Measurements from ENCODE around the gene COPS8.

COPS8 gene

GRCh38 chr2:237085248-237086221 is at the start of gene COPS8:
Gene COPS8 (plus strand): TSS chr2:237085889. CDS start chr2:237085965, 76 bp downstream.
- peak; percentile 61 to 97 (median 90) for DNase-seq

DNA sequence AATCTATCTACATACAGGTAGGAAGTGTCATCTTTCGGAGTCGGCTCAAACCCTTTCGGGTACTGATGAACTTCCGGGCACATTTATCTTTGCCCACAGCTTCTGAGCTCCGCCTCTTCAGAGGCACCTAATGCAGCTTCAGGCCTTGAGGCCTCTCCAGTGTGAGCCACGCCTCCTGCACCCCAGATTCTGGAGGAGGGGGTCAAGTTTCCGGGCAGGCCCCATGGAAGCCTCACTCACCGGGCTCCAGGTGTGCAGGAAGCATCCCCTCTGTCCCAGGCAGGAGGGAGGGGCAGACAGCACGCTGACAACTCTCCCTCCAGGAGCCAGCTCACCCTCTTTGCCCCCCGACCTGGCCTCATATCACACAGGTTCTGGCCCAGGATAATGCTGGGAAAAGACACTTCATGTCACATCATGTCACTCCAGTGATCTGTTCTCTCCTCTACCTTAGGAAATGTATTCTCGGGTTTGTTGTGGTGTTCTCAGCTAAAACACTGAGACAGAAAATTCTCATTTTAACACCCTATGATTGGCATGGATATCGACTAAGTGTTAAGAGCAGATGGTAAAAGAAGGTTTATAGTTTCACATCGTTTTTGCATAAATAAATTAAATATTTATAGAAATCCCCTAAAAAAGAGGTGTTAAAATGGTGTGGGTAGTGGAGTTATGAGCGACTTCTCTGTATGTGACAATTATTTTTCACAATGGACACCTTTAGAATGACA is 46.2 kb upstream of the COPS8 start:
- DNase-seq, result no peak

- peak in 1 of 56 donors; percentile 6 for DNase-seq
Observed at GRCh38 chr2:237041231-237041630, 44.5 kb upstream of the COPS8 start.

- DNase-seq, result no peak
Observed at GRCh38 chr2:237042101-237042500, 43.6 kb upstream of the COPS8 start.

DNA sequence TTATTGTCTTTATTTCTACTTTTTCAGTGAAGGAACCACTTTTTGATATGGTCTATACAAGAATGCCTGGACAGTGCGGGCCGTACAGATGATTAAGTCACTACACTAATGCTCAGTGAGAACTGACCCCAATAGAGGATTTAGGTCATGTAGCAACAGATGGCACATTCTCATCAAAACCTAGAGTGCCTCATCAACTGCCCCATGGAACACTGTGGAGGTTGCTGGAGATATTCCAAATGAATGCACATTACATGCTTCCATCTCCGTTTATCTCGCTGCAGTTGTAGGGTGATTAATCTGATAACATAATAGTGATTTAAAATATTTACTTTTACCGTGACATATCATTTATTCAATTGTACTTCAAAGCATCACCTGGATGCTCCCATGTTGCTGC is 41.8 kb upstream of the COPS8 start:
- no peak for DNase-seq

DNA sequence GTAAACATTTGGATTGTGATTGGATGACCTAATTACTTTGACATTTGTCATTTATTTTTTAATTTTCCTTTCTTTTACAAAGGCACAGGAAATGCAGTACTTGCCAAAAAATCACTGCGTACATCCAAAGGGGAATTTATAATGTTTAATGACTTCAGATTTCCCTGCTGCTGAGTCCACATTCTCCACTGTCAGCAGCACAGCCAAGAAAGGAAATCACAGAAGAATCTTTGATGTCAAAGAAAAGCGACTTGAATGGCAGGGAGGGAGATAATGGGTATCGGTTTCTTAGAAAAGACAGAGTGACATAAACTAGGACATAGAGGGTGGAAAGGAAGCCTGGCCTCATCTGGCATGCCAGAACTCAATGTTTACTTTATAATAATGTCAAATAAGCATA is 41.4 kb upstream of the COPS8 start:
- no peak for DNase-seq

GRCh38 chr2:237045449-237045848 is 40.2 kb upstream of the COPS8 start:
- DNase-seq, result no peak

- no peak for DNase-seq
Observed at GRCh38 chr2:237048595-237048994, 37.1 kb upstream of the COPS8 start.

DNA sequence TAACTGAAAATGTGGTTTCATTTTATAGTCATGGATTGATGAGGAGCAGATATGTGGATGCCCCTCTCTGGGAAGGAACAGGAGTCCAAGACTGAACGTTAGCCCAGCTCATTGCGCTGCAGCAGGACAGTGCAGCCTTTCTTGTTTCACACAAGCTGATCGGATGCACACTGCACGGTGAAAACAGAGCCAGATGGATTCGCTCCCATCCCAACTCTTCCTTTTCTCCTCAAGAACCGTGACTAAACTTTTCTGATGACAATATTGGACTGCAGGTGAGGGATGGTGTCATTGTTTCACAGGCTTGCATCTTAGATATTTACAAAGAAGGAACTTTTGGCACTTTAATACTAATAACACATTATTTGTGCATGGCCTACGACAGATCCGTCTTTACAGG is 33.8 kb upstream of the COPS8 start:
- DNase-seq, result no peak

DNA sequence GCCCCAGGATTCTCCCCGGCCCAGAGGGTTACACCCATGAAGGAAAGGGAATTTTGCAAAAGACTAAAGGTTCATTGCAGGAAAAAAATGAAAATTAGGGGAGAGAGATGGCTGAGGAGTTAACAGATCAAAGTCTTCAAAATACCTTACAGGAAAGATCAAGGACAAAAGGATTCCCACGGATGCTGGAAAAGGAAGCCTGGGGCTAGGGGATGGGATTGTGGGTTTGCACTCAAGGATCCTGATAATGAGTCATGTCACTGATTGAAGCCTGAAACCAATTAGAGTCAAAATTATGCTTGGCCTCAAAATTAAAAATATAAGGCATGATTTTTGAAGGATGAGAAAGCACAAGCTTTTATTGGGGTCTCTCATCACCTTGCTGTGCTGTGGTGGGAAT is 32.6 kb upstream of the COPS8 start:
- DNase-seq, result no peak

DNA sequence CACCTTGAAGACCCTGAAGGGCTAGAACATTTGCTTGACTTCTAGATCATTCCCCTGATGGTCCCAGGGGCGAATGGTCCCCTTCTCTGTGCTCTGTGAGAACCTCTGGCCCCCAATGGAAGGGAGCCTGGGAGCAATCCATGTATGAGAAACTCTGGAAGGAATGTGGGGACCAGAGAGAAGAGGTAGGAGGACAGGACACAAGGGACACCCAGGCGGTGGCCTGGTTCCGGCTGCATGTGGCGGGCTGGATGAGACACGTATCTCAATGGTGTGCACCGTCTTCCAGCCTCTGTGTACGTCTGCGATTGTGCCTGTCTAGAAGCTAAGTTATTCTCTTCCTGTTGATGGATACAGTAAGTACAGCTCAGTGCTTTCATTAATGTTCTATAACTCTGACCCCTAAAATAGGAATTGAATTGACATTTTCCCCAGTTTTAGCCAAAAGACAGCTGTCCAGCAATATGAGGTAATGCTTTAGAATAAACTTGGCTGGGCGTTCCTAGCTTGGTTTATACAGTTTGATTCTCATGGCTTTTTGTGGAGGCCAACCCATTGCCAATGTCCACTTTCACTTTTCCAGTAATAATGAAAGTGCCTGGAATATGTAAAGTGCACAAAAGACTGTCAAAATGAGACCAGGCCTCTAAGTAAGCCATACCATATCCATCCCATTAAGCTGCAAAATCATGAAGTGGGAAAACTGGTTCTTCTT is 30.1 kb upstream of the COPS8 start:
- DNase-seq, result no peak

- DNase-seq, result no peak
Observed at GRCh38 chr2:237056287-237056875, 29.3 kb upstream of the COPS8 start.

GRCh38 chr2:237057107-237057506 is 28.6 kb upstream of the COPS8 start:
- no peak for DNase-seq

- DNase-seq, result no peak
Observed at GRCh38 chr2:237057893-237058300, 27.8 kb upstream of the COPS8 start.

DNA sequence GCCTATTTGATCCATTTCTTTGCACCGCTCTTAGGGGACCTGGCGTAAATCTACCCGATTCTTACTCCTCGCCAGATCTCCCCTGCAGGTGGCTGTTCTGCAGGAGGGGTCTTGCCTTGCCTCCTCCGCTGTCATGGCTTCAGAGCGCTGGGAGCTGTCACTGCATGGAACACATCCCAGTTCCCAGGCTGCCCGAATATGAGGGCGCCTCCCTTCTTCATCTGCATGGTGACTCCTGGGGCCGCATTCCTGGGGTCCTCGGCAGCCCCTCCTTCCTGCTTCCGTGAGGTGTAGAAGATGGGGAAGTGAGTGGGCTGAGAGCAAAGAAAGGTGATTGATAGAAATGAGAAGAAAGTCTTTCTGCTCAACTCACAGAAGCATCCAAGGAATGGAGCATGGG is 27.3 kb upstream of the COPS8 start:
- DNase-seq, result no peak

DNA sequence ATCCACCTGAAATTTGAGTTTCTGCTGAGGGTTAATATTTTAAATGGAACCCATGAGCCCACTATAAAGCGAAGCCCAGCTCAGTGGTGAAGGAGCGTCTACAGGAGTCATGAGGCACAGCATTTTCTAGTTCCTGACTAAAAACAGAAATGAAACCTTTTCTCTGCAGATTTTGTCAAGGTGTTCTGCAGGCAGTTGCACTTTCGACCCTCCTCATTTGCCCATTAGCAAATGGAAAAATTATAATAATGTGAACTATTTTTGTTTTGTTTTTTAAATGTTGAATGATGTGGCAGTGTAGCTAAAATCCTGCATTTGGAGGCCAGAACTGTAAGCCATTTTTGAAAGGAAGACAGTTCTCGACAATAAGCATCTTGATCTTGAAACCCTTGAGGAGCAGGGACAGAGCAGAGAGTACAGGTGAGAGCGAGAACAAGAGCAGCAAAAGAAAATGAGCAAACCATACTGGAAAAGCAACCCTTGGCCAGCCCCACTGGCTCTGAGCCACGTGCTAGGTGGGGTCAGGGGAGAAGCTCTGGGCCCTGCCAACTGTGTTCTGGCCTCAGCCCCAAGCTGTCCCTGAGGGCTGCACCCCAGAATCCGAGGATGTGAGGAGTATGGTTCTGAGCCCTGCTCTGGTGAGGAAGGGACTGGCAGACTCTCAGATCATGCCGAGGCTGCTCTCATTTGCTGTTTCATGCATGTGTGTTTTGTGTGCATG is 26.4 kb upstream of the COPS8 start:
- DNase-seq, result no peak

GRCh38 chr2:237060534-237061312 is 25.0 kb upstream of the COPS8 start:
- DNase-seq, result peak in 34 of 56 donors; percentile 5 to 74 (median 18)

DNA sequence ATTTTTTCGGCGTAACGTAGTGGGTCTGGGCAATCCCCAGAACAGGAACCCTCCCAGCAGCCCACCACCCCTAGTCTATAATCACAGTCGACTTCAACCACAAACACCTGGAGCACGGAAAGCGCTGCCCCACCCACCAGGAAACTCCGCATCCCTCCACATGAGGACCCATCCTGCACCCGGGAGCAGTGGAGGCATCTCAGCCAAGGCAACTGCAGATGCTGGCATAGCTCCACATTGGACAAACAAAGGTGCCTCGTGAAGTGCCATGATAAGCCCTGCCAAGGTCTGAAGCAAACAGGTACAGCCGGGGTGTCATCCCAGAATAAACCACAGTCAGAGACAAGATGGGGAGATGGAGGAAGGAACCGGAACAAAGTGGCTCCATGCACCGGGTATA is 24.3 kb upstream of the COPS8 start:
- no peak for DNase-seq

DNA sequence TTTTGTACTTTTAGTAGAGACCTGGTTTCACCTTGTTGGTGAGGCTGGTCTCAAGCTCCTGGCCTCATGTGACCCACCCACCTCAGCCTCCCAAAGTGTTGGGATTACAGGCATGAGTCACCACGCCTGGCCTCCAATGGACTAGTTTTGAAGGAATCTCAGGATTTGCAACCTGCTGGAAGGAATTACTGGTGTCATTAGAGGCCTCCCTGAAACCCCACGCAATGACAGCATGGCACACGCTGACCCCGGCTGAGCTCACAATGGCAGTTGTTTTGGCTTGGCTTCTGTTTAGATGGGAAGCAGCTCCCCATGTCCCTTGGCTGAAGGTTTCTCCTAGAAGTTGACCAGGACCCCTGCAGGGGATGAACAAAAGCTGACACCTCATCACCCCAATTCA is 23.1 kb upstream of the COPS8 start:
- no peak for DNase-seq

Data from amygdala (tissue), 56 donors.